GM19324 (cell line): Measurements from ENCODE around the gene FSD1.

Experiments
- ATAC-seq: cut with Tn5 transposase; IDR thresholded peaks from one replicate; pipeline ENCODE4 v1.9.1; 2021; ENCODE audit warnings: mild to moderate bottlenecking, moderate library complexity; ENCODE audit not compliant: unreplicated experiment, low FRiP score

Gene FSD1

DNA sequence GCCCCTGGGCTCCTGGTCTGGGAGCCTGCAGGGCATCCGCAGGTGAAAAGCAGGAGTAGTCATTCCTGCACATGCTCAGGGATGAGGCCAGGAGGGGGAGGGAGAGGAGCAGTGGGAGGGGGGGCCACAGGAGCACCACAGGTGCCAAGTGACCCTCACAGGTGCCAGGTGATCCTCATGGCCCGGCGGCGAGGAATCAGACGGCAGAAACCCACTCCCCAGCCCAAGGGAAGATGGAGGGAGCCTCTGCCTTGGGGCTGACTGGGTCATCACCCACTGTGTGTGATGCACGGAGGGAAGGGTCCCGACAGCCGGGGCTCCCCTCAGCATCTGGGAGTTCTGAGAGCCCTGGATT lies 68.6 kb downstream of the FSD1 start:
- no peak for ATAC-seq
